ENCODE results near the gene TMCO4. TPM values are rescaled to one million over a fixed set of nuclear protein-coding genes. Genes with fewer than 3 reads are reported as not detected.

Gene TMCO4
- total RNA-seq, 2 experiments from 2014 or later, result 13.1 to 14.4 TPM

- ChIA-PET POLR2A (interaction anchor here (0.6 kb wide), 1 partner anchor 1072 kb away, joined by 3 read pairs; no protein-coding TSS in a partner anchor), CTCF (interaction anchor here (0.7 to 5.1 kb wide), 4 partner anchors 8 to 35 kb away, joined by 3 to 29 read pairs (median 3); no protein-coding TSS in a partner anchor)
- Mint-ChIP-seq H3K36me3 (ENCODE audit: low read depth) (no peaks in the 10 kb centered on the region), H3K27ac (no peak overlapping the region), H3K4me3 (no peak overlapping the region), H3K9me3 (ENCODE audit: insufficient read depth) (no peaks in the 10 kb centered on the region), H3K27me3 (ENCODE audit: low read depth) (peaks cover 12% of the 10 kb centered on the region), H3K4me1 (ENCODE audit: low read depth) (no peaks in the 10 kb centered on the region)
- ATAC-seq (no peak), DNase-seq (no peak)
Measured at GRCh38 chr1:19672237-19672636, 127.5 kb downstream of the TMCO4 start.

GRCh38 chr1:19670787-19671186, 128.9 kb downstream of the TMCO4 start:
- ATAC-seq (no peak), DNase-seq (no peak)
- Mint-ChIP-seq H3K36me3 (ENCODE audit: low read depth) (peaks cover 2% of the 10 kb centered on the region), H3K4me3 (no peak overlapping the region), H3K9me3 (ENCODE audit: insufficient read depth) (no peaks in the 10 kb centered on the region), H3K4me1 (ENCODE audit: low read depth) (peaks cover 4% of the 10 kb centered on the region), H3K27me3 (ENCODE audit: low read depth) (peaks cover 26% of the 10 kb centered on the region), H3K27ac (no peak overlapping the region)
- CTCF ChIA-PET, result interaction anchor here (1.4 to 5.1 kb wide), 2 partner anchors 10 to 36 kb away, joined by 3 to 29 read pairs; no protein-coding TSS in a partner anchor
- POLR2A ChIA-PET, result no interaction called here

- H3K27me3 Mint-ChIP-seq (ENCODE audit: low read depth), result peaks cover 33% of the 10 kb centered on the region
- H3K4me3 Mint-ChIP-seq, result no peak overlapping the region
- POLR2A ChIA-PET, result no interaction called here
- peaks cover 7% of the 10 kb centered on the region for H3K4me1 Mint-ChIP-seq (ENCODE audit: low read depth)
- H3K27ac Mint-ChIP-seq, result no peak overlapping the region
- H3K36me3 Mint-ChIP-seq (ENCODE audit: low read depth), result peaks cover 2% of the 10 kb centered on the region
- no peak for ATAC-seq
- H3K9me3 Mint-ChIP-seq (ENCODE audit: insufficient read depth), result no peaks in the 10 kb centered on the region
- CTCF ChIA-PET, result interaction anchor here (1.3 to 5.1 kb wide), 4 partner anchors 8 to 47 kb away, joined by 4 to 29 read pairs (median 9); no protein-coding TSS in a partner anchor
- DNase-seq, result no peak
Measured at GRCh38 chr1:19668888-19669287, 130.8 kb downstream of the TMCO4 start.

- DNase-seq (no peak), ATAC-seq (no peak)
- Mint-ChIP-seq H3K9me3 (ENCODE audit: insufficient read depth) (no peaks in the 10 kb centered on the region), H3K4me3 (no peak overlapping the region), H3K27ac (no peak overlapping the region), H3K36me3 (ENCODE audit: low read depth) (peaks cover 2% of the 10 kb centered on the region), H3K27me3 (ENCODE audit: low read depth) (peaks cover 42% of the 10 kb centered on the region), H3K4me1 (ENCODE audit: low read depth) (peaks cover 9% of the 10 kb centered on the region)
- ChIA-PET CTCF (no interaction called here), POLR2A (no interaction called here)
Measured at GRCh38 chr1:19665496-19666465, 133.9 kb downstream of the TMCO4 start.

GRCh38 chr1:19665186-19665495, 134.6 kb downstream of the TMCO4 start:
- peaks cover 42% of the 10 kb centered on the region for H3K27me3 Mint-ChIP-seq (ENCODE audit: low read depth)
- no peak overlapping the region for H3K4me3 Mint-ChIP-seq
- H3K9me3 Mint-ChIP-seq (ENCODE audit: insufficient read depth), result no peaks in the 10 kb centered on the region
- CTCF ChIA-PET, result no interaction called here
- POLR2A ChIA-PET, result no interaction called here
- peaks cover 9% of the 10 kb centered on the region for H3K4me1 Mint-ChIP-seq (ENCODE audit: low read depth)
- H3K36me3 Mint-ChIP-seq (ENCODE audit: low read depth), result peaks cover 2% of the 10 kb centered on the region
- no peak for DNase-seq
- ATAC-seq, result no peak
- no peak overlapping the region for H3K27ac Mint-ChIP-seq

- Mint-ChIP-seq H3K27ac (no peak within 1 kb of the TSS), H3K4me3 (peak within 1 kb of the TSS; percentile 3), H3K4me1 (ENCODE audit: low read depth) (peaks cover 12% of the 10 kb centered on the region), H3K9me3 (ENCODE audit: insufficient read depth) (no peaks in the 10 kb centered on the region), H3K36me3 (ENCODE audit: low read depth) (peaks cover 2% of the 10 kb centered on the region), H3K27me3 (ENCODE audit: low read depth) (peaks cover 38% of the 10 kb centered on the region)
- no peak for DNase-seq
- ChIA-PET CTCF (interaction anchor here (0.7 to 0.9 kb wide), 2 partner anchors 8 to 11 kb away, joined by 3 read pairs; no protein-coding TSS in a partner anchor), POLR2A (no interaction called here)
- peak; percentile 52 for ATAC-seq
Measured at GRCh38 chr1:19664453-19665185, 135.1 kb downstream of the TMCO4 start, which contains the start of gene HTR6. TSS of gene HTR6 (plus strand) at chr1:19664875. CDS start at chr1:19665754, 879 bp downstream.

GRCh38 chr1:19662313-19662712, 137.4 kb downstream of the TMCO4 start:
- POLR2A ChIA-PET, result interaction anchor here (1.0 kb wide), 1 partner anchor 44 kb away, joined by 3 read pairs; no protein-coding TSS in a partner anchor
- no peak overlapping the region for H3K4me3 Mint-ChIP-seq
- H3K27ac Mint-ChIP-seq, result no peak overlapping the region
- H3K36me3 Mint-ChIP-seq (ENCODE audit: low read depth), result peaks cover 2% of the 10 kb centered on the region
- ATAC-seq, result no peak
- H3K9me3 Mint-ChIP-seq (ENCODE audit: insufficient read depth), result no peaks in the 10 kb centered on the region
- H3K4me1 Mint-ChIP-seq (ENCODE audit: low read depth), result peaks cover 13% of the 10 kb centered on the region
- DNase-seq, result no peak
- CTCF ChIA-PET, result interaction anchor here (0.8 to 3.9 kb wide), 41 partner anchors 8 to 482 kb away, joined by 3 to 103 read pairs (median 4); partner anchors contain the start of genes AKR7A3, NBL1 and OTUD3
- H3K27me3 Mint-ChIP-seq (ENCODE audit: low read depth), result peaks cover 36% of the 10 kb centered on the region

GRCh38 chr1:19661721-19662228, 137.9 kb downstream of the TMCO4 start:
- ATAC-seq (no peak), DNase-seq (peak; percentile 64)
- POLR2A ChIA-PET, result interaction anchor here (0.9 to 1.0 kb wide), 2 partner anchors 45 to 94 kb away, joined by 3 to 4 read pairs; no protein-coding TSS in a partner anchor
- no peaks in the 10 kb centered on the region for H3K9me3 Mint-ChIP-seq (ENCODE audit: insufficient read depth)
- H3K4me1 Mint-ChIP-seq (ENCODE audit: low read depth), result peaks cover 13% of the 10 kb centered on the region
- peaks cover 32% of the 10 kb centered on the region for H3K27me3 Mint-ChIP-seq (ENCODE audit: low read depth)
- H3K36me3 Mint-ChIP-seq (ENCODE audit: low read depth), result peaks cover 4% of the 10 kb centered on the region
- CTCF ChIA-PET, result interaction anchor here (0.7 to 3.9 kb wide), 47 partner anchors 8 to 482 kb away, joined by 3 to 103 read pairs (median 4); partner anchors contain the start of genes AKR7A3, NBL1 and OTUD3
- no peak overlapping the region for H3K4me3 Mint-ChIP-seq
- no peak overlapping the region for H3K27ac Mint-ChIP-seq

- Mint-ChIP-seq H3K27ac (no peak overlapping the region), H3K4me1 (ENCODE audit: low read depth) (peaks cover 13% of the 10 kb centered on the region), H3K27me3 (ENCODE audit: low read depth) (peaks cover 10% of the 10 kb centered on the region), H3K4me3 (no peak overlapping the region), H3K9me3 (ENCODE audit: insufficient read depth) (no peaks in the 10 kb centered on the region), H3K36me3 (ENCODE audit: low read depth) (peaks cover 1% of the 10 kb centered on the region)
- DNase-seq, result no peak
- no peak for ATAC-seq
- ChIA-PET POLR2A (no interaction called here), CTCF (no interaction called here)
Measured at GRCh38 chr1:19658186-19658585, 141.5 kb downstream of the TMCO4 start.

- Mint-ChIP-seq H3K36me3 (ENCODE audit: low read depth) (peaks cover 1% of the 10 kb centered on the region), H3K4me3 (no peak overlapping the region), H3K27me3 (ENCODE audit: low read depth) (peaks cover 4% of the 10 kb centered on the region), H3K4me1 (ENCODE audit: low read depth) (peaks cover 13% of the 10 kb centered on the region), H3K27ac (no peak overlapping the region), H3K9me3 (ENCODE audit: insufficient read depth) (no peaks in the 10 kb centered on the region)
- DNase-seq (no peak), ATAC-seq (no peak)
- ChIA-PET POLR2A (interaction anchor here (1.0 kb wide), 1 partner anchor 189 kb away, joined by 3 read pairs; no protein-coding TSS in a partner anchor), CTCF (interaction anchor here (0.9 kb wide), 1 partner anchor 37 kb away, joined by 3 read pairs; no protein-coding TSS in a partner anchor)
Measured at GRCh38 chr1:19657511-19657910, 142.2 kb downstream of the TMCO4 start.

- Mint-ChIP-seq H3K27me3 (ENCODE audit: low read depth) (peaks cover 4% of the 10 kb centered on the region), H3K36me3 (ENCODE audit: low read depth) (peaks cover 1% of the 10 kb centered on the region), H3K9me3 (ENCODE audit: insufficient read depth) (no peaks in the 10 kb centered on the region), H3K4me1 (ENCODE audit: low read depth) (peaks cover 13% of the 10 kb centered on the region), H3K27ac (no peak overlapping the region), H3K4me3 (no peak overlapping the region)
- no peak for DNase-seq
- POLR2A ChIA-PET, result interaction anchor here (0.6 to 1.0 kb wide), 2 partner anchors 58 to 189 kb away, joined by 3 to 4 read pairs; no protein-coding TSS in a partner anchor
- ATAC-seq, result no peak
- CTCF ChIA-PET, result interaction anchor here (0.9 kb wide), 1 partner anchor 36 kb away, joined by 3 read pairs; no protein-coding TSS in a partner anchor
Measured at GRCh38 chr1:19656780-19657466, 142.8 kb downstream of the TMCO4 start.
